CMK (cell line): Measurements from ENCODE around the gene AAMP.
A peak's percentile ranks its signal among the peaks of the same experiment; 100 is the strongest.
"Not testable (repeated sequence)": the region's sequence is repeated elsewhere in the genome, so short reads cannot be mapped to it uniquely, and the experiment has no call there.

Experiments used
- DNase-seq: peaks from one replicate; pipeline ENCODE4 v3.0.0-alpha.2; 2010; ENCODE audit warnings: low read depth

Gene AAMP

GRCh38 chr2:218275371-218276072 lies 5.6 kb upstream of the AAMP start:
- no peak for DNase-seq

- no peak for DNase-seq
Measured at GRCh38 chr2:218274586-218274985, 4.6 kb upstream of the AAMP start.

- no peak for DNase-seq
Measured at GRCh38 chr2:218273908-218274249, 3.9 kb upstream of the AAMP start.

GRCh38 chr2:218273214-218273907 lies 3.4 kb upstream of the AAMP start:
- DNase-seq, result not testable (repeated sequence)

GRCh38 chr2:218272531-218273212 lies 2.7 kb upstream of the AAMP start:
- DNase-seq, result peak; percentile 70

GRCh38 chr2:218271865-218272530 lies 2.1 kb upstream of the AAMP start:
- no peak for DNase-seq

GRCh38 chr2:218271487-218271797 lies 1.5 kb upstream of the AAMP start:
- no peak for DNase-seq

- DNase-seq, result no peak
Measured at GRCh38 chr2:218270721-218271486, 967 bp upstream of the AAMP start.

- DNase-seq, result no peak
Measured at GRCh38 chr2:218267259-218267658, 2.7 kb downstream of the AAMP start.

- DNase-seq, result no peak
Measured at GRCh38 chr2:218266316-218266979, 3.5 kb downstream of the AAMP start.

- DNase-seq, result no peak
Measured at GRCh38 chr2:218265626-218266025, 4.3 kb downstream of the AAMP start.

- DNase-seq, result no peak
Measured at GRCh38 chr2:218264773-218265561, 5.0 kb downstream of the AAMP start.

GRCh38 chr2:218263817-218264641 lies 5.9 kb downstream of the AAMP start:
- no peak for DNase-seq

- no peak for DNase-seq
Measured at GRCh38 chr2:218262631-218263586, 7.0 kb downstream of the AAMP start.

- no peak for DNase-seq
Measured at GRCh38 chr2:218262237-218262600, 7.7 kb downstream of the AAMP start.

- no peak for DNase-seq
Measured at GRCh38 chr2:218261423-218262236, 8.3 kb downstream of the AAMP start.

GRCh38 chr2:218260742-218261422 lies 9.1 kb downstream of the AAMP start, which contains the start of gene GPBAR1:
Gene GPBAR1 (plus strand): TSS chr2:218261015. CDS start chr2:218262725, 1,710 bp downstream.
- no peak for DNase-seq
